ENCODE results near the gene GREB1L.

DNA sequence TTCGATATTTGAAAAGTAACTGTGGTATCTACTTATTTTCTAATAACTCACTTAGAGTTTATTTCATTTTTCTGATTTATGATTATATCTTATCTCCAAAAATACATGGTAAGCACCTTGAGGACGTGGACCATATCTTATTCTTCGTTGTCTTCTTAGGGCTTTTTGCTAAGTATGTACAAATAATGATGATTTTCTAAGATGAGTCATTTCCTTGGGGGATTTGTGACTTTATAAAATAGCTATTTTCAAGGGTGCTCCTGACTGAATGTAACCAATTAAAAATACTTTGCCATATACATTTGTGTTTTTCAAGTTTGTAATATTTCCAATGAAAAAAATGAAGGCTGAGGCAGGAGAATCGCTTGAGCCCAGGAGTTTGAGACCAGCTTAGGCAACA is 56.3 kb downstream of the GREB1L start:
- TF ChIP-seq, protein P1, sequence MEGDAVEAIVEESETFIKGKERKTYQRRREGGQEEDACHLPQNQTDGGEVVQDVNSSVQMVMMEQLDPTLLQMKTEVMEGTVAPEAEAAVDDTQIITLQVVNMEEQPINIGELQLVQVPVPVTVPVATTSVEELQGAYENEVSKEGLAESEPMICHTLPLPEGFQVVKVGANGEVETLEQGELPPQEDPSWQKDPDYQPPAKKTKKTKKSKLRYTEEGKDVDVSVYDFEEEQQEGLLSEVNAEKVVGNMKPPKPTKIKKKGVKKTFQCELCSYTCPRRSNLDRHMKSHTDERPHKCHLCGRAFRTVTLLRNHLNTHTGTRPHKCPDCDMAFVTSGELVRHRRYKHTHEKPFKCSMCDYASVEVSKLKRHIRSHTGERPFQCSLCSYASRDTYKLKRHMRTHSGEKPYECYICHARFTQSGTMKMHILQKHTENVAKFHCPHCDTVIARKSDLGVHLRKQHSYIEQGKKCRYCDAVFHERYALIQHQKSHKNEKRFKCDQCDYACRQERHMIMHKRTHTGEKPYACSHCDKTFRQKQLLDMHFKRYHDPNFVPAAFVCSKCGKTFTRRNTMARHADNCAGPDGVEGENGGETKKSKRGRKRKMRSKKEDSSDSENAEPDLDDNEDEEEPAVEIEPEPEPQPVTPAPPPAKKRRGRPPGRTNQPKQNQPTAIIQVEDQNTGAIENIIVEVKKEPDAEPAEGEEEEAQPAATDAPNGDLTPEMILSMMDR (IDR thresholded peaks at IDR 0.05; ENCODE audit: insufficient read depth, low read length): no peak
- TF ChIP-seq, protein P2, sequence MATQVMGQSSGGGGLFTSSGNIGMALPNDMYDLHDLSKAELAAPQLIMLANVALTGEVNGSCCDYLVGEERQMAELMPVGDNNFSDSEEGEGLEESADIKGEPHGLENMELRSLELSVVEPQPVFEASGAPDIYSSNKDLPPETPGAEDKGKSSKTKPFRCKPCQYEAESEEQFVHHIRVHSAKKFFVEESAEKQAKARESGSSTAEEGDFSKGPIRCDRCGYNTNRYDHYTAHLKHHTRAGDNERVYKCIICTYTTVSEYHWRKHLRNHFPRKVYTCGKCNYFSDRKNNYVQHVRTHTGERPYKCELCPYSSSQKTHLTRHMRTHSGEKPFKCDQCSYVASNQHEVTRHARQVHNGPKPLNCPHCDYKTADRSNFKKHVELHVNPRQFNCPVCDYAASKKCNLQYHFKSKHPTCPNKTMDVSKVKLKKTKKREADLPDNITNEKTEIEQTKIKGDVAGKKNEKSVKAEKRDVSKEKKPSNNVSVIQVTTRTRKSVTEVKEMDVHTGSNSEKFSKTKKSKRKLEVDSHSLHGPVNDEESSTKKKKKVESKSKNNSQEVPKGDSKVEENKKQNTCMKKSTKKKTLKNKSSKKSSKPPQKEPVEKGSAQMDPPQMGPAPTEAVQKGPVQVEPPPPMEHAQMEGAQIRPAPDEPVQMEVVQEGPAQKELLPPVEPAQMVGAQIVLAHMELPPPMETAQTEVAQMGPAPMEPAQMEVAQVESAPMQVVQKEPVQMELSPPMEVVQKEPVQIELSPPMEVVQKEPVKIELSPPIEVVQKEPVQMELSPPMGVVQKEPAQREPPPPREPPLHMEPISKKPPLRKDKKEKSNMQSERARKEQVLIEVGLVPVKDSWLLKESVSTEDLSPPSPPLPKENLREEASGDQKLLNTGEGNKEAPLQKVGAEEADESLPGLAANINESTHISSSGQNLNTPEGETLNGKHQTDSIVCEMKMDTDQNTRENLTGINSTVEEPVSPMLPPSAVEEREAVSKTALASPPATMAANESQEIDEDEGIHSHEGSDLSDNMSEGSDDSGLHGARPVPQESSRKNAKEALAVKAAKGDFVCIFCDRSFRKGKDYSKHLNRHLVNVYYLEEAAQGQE (IDR thresholded peaks at IDR 0.05; ENCODE audit: insufficient replicate concordance, low read depth): no peak
- TF ChIP-seq POLR2AphosphoS5 (IDR thresholded peaks at IDR 0.05; ENCODE audit: low read depth) (no peak), GABPA (IDR thresholded peaks at IDR 0.05; ENCODE audit: low read depth) (no peak), SPI1 (IDR thresholded peaks at IDR 0.05; ENCODE audit: borderline replicate concordance, low read depth) (no peak)

Measured in HL-60 (cell line).